Urinary bladder (tissue), 4 donors: Measurements from ENCODE around the gene KRTAP3-3. TPM values are rescaled to one million over a fixed set of nuclear protein-coding genes. Genes with fewer than 3 reads are reported as not detected.
"Not testable (repeated sequence)": the region's sequence is repeated elsewhere in the genome, so short reads cannot be mapped to it uniquely, and the experiment has no call there.

Experiments
- DNase-seq: peaks from one replicate; pipeline ENCODE4 v3.0.0-alpha.2; 2015; ENCODE audit errors: extremely low spot score
- H3K27ac ChIP-seq: one replicate; pipeline ENCODE4 v1.5.1; 2013; ENCODE audit warnings: low read depth, mild to moderate bottlenecking, moderate library complexity
- H3K36me3 ChIP-seq: one replicate; pipeline ENCODE4 v1.6.1; 2013; ENCODE audit warnings: mild to moderate bottlenecking, moderate library complexity; ENCODE audit not compliant: insufficient read depth
- H3K4me1 ChIP-seq: one replicate; pipeline ENCODE4 v1.6.1; 2013; ENCODE audit warnings: mild to moderate bottlenecking, moderate library complexity; ENCODE audit not compliant: insufficient read depth
- H3K4me3 ChIP-seq: one replicate; pipeline ENCODE4 v1.5.1; 2013; ENCODE audit warnings: low read depth, low read length
- WGBS: extraction: QIAGEN DNeasy Blood & Tissue Kit; methylation state at CpG from one replicate; pipeline ENCODE4 v1.1.7; 2013; 5-methylcytosine and 5-hydroxymethylcytosine counted together
- polyA plus RNA-seq: library from polyadenylated mRNA; stranded (reverse); fragments of 200-250 nt; gene quantifications from one replicate; pipeline ENCODE4 v1.2.3, GENCODE V29; 2013
- total RNA-seq: library from RNA; depleted of rRNA; stranded (reverse); fragments of >200 nt; gene quantifications from one replicate; pipeline ENCODE4 v1.2.3, GENCODE V29; 2014
- donor health status: healthy with polysubstance abuse.
- donor health status: healthy.

Gene KRTAP3-3
- total and polyA plus RNA-seq, 2 donors: not detected

DNA sequence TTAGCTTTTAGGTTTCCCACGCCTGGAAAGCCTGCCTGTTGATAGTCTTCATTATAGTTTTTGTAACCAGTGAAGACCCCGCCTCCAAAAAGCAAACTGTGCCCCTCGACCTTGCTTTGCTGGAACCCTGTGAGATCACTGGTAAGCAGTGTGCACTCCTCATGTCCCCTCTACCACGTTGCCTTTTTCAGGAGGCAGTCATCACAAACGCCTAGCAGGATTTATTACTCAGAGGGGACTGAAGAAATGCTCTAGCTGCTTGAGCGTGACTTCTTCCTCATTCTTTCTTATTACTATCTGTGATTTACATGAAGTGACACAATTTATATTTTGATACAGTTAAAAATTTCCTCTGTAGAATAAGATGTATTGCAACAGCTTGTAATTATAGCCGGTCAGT lies 21.5 kb upstream of the KRTAP3-3 start:
- H3K27ac ChIP-seq: no peak overlapping the region
- DNase-seq: no peak
- no peaks in the 10 kb centered on the region for H3K36me3 ChIP-seq
- H3K4me3 ChIP-seq: no peak overlapping the region
- H3K4me1 ChIP-seq: no peaks in the 10 kb centered on the region
- 57% methylated on average over 7 of the region's 7 CpGs for WGBS

DNA sequence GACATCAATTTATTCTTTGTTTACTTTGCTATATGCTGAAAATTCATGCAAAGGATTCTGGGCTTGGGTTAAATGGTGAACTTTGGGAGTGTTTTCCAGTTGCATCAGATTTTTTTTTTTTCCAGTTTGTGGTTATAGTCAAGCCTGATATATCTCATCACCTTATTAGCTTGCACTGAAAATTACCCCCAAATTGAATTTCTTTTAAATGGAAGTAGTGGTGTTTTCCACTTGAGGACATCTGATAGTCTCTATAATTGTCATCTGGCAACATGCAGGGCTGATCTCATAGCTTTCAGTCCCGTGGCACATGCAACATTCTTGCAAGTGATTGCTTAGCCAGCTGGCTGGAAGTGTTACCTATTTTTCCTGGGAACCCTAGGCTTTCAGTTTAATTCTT lies 19.6 kb upstream of the KRTAP3-3 start:
- no peaks in the 10 kb centered on the region for H3K36me3 ChIP-seq
- H3K4me1 ChIP-seq: no peaks in the 10 kb centered on the region
- no peak overlapping the region for H3K4me3 ChIP-seq
- no peak for DNase-seq
- no peak overlapping the region for H3K27ac ChIP-seq
- whole genome bisulfite sequencing: 29% methylated on average over 1 of the region's 1 CpG

DNA sequence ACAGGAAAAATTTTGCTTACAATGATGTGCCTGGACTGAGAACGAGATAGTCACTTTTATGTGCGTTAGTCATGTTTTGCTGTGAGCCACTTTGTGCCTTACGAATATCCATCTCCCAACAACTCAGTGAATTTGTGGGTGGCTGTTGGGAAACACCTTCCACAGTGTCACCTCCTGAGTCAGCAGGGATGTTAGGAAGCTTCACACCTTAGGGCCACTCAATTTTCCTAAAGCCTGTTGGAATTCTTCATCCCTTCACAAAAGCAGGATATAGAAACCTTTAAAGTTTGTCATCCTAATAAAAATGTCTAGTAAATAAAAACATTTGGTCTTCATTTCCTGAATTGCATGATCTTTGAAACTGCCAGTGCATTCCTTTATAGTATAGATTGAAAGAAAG lies 19.2 kb upstream of the KRTAP3-3 start:
- no peak for DNase-seq
- 44% methylated on average over 3 of the region's 3 CpGs for WGBS
- no peak overlapping the region for H3K27ac ChIP-seq
- H3K4me3 ChIP-seq: no peak overlapping the region
- no peaks in the 10 kb centered on the region for H3K36me3 ChIP-seq
- no peaks in the 10 kb centered on the region for H3K4me1 ChIP-seq

DNA sequence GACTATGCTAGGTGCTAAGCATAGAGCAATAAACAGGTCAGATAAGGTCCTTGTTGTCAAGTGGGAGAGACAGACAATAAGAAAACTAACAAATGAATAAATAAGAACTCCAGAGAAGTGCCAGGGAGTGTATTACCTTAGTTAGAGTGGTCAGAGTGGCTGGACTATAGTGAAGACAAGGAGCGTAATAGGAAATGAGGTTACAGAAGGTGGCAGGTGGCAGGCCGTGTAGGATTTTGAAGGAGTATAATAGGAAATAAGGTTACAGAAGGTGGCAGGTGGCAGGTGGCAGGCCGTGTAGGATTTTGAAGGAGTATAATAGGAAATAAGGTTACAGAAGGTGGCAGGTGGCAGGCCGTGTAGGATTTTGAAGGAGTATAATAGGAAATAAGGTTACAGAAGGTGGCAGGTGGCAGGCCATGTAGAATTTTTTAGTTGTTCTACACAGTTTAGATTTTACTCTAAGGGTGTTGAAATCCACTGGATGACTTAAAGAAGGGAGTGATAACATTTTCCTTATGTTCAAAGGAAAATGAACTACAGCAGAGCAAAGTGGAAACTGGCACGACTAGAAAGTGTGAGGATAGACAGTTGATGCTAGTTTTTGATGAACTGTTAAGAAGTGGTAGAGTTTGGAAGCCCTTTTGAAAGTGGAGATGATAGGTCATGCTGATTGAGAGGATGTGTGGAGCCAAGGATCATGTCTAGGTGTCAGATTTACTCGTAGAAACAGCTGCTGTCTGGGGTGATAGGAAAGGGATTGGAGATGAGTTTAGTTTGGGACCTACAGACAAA lies 18.6 kb upstream of the KRTAP3-3 start:
- H3K4me3 ChIP-seq: no peak overlapping the region
- H3K27ac ChIP-seq: no peak overlapping the region
- no peaks in the 10 kb centered on the region for H3K36me3 ChIP-seq
- no peaks in the 10 kb centered on the region for H3K4me1 ChIP-seq
- DNase-seq: no peak
- WGBS: 71% methylated on average over 6 of the region's 6 CpGs

DNA sequence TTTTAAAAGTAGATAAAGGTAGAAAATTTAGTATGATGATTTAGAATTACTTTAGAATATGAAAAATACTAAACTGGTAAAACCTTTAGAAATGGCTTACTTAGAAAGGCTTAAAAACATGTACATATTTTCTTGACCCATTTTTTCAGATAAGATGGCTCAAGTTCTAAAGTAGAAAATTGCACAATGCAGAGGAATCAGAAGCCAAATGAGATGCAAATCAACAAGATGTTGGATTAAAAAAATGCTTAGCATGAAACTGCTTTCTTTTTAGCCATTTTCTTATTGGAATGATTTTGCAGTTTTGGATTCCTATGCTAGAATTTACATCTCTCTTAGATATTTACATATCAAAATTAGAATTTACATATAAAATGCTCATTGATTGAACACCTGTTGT lies 16.5 kb upstream of the KRTAP3-3 start:
- Histone ChIP-seq H3K4me3 (no peak overlapping the region), H3K36me3 (no peaks in the 10 kb centered on the region), H3K4me1 (no peaks in the 10 kb centered on the region), H3K27ac (no peak overlapping the region)
- DNase-seq: no peak

GRCh38 chr17:41009936-41010335 lies 16.0 kb upstream of the KRTAP3-3 start:
- DNase-seq: no peak
- H3K4me1 ChIP-seq: no peaks in the 10 kb centered on the region
- no peaks in the 10 kb centered on the region for H3K36me3 ChIP-seq
- WGBS: 82% methylated on average over 1 of the region's 1 CpG
- H3K4me3 ChIP-seq: no peak overlapping the region
- no peak overlapping the region for H3K27ac ChIP-seq

- Histone ChIP-seq H3K27ac (no peak overlapping the region), H3K36me3 (no peaks in the 10 kb centered on the region), H3K4me1 (no peaks in the 10 kb centered on the region), H3K4me3 (no peak overlapping the region)
- 40% methylated on average over 4 of the region's 4 CpGs for WGBS
- DNase-seq: no peak
Observed at GRCh38 chr17:41009301-41009760, 15.4 kb upstream of the KRTAP3-3 start.

DNA sequence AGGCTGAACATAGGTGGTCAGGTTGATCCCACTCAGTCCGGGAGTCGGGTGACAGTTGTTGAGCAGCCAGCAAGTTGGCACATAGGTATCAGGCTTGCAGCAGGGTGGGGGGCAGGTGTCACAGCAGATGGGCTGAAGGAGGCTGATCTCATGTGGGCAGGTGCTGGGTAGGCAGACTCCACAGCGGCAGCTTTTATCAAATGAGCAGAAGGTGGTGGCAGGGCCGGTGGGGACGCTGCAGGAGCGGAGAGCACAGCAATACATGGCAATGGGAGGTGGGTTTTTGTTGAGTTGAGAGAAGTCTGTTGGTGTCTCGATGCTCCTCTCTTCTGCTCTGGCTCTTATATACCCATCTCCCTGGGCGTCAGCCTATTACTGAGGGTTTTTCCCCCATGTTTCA lies 14.8 kb upstream of the KRTAP3-3 start, which contains the start of gene KRTAP3-1:
Gene KRTAP3-1, minus strand, starts transcription at position 318 of the 400 bp plus-strand sequence. Its CDS starts 54 bp downstream, at position 264.
- H3K27ac ChIP-seq: no peak within 1 kb of the TSS
- WGBS: 83% methylated on average over 8 of the region's 8 CpGs
- no peak for DNase-seq
- no peak within 1 kb of the TSS for H3K4me3 ChIP-seq
- no peaks in the 10 kb centered on the region for H3K36me3 ChIP-seq
- no peaks in the 10 kb centered on the region for H3K4me1 ChIP-seq

DNA sequence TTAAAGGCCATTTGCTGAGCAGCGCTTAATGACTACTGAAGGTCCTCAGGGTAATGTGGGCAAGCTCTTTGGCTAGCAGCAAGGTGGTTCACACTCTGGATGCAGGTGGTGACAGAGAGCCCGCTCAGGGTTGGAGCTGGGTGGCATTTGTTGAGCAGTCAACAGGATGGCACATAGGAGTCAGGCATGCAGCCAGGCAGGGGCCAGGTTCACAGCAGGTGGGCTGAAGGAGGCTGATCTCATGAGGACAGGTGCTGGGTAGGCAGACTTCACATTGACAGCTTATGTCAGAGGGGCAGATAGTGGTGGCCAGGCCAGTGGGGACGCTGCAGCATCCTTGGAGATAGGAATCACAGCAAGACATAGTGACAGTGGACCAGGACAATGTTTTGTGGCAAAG lies 10.4 kb upstream of the KRTAP3-3 start:
- 84% methylated on average over 3 of the region's 3 CpGs for WGBS
- Histone ChIP-seq H3K4me1 (no peaks in the 10 kb centered on the region), H3K4me3 (no peak overlapping the region), H3K36me3 (no peaks in the 10 kb centered on the region), H3K27ac (no peak overlapping the region)
- no peak for DNase-seq

DNA sequence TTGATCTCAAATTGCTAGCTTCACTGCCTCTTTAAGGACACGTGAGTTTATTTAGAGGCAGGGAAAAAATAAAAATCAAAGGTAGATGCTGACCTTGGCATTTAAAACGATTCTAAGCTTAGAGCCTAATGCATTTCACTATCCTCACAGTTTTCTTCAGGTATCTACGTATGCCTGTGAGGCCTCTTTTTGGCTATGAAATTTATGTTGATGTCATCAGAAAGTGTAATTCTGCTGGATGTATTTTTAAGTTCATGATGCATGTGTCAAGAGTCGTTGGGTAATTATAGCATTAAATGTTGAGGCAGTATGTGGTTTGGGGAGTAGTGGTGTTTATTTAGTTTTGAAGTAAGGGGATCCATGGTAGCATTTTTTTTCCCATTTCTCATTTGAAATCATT lies 10.0 kb upstream of the KRTAP3-3 start:
- Histone ChIP-seq H3K4me1 (no peaks in the 10 kb centered on the region), H3K36me3 (no peaks in the 10 kb centered on the region), H3K27ac (no peak overlapping the region), H3K4me3 (no peak overlapping the region)
- WGBS: 66% methylated on average over 4 of the region's 4 CpGs
- DNase-seq: no peak

DNA sequence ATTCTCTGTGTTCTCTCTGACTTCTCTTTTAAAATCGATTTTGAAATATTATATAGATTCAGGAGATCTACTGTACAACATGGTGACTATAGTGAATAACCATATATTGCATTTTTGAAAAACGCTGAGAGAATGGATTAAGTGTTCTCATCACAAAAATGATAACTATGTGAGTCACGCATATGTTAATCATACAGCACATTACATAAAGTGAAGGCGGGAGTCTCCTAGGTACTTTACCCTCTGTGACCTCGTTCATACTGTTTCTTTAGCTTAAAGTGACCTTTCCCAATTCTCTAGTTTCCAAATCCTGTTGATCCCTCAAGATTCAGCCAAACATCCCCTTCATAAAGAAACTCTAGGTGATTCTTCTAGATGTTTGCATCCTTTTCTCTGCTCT lies 8.8 kb upstream of the KRTAP3-3 start:
- no peaks in the 10 kb centered on the region for H3K4me1 ChIP-seq
- H3K4me3 ChIP-seq: no peak overlapping the region
- WGBS: 39% methylated on average over 5 of the region's 5 CpGs
- H3K36me3 ChIP-seq: no peaks in the 10 kb centered on the region
- no peak overlapping the region for H3K27ac ChIP-seq
- DNase-seq: no peak

- Histone ChIP-seq H3K4me3 (no peak overlapping the region), H3K4me1 (no peaks in the 10 kb centered on the region), H3K36me3 (no peaks in the 10 kb centered on the region), H3K27ac (no peak overlapping the region)
- 75% methylated on average over 4 of the region's 4 CpGs for WGBS
- DNase-seq: no peak
Observed at GRCh38 chr17:41001795-41002194, 7.8 kb upstream of the KRTAP3-3 start.

GRCh38 chr17:40999563-40999962 lies 5.6 kb upstream of the KRTAP3-3 start, which contains the start of gene KRTAP3-2:
Gene KRTAP3-2, minus strand, starts transcription at chr17:40999906. Its CDS starts 53 bp downstream, at chr17:40999853.
- H3K36me3 ChIP-seq, H3K4me3 ChIP-seq, H3K4me1 ChIP-seq, DNase-seq, H3K27ac ChIP-seq: not testable (repeated sequence)
- 88% methylated on average over 6 of the region's 6 CpGs for WGBS

GRCh38 chr17:40997361-40997760 lies 3.4 kb upstream of the KRTAP3-3 start:
- DNase-seq: no peak
- Histone ChIP-seq H3K36me3 (no peaks in the 10 kb centered on the region), H3K4me3 (no peak overlapping the region), H3K4me1 (no peaks in the 10 kb centered on the region), H3K27ac (no peak overlapping the region)
- whole genome bisulfite sequencing: 67% methylated on average over 2 of the region's 2 CpGs
